Tibial nerve (tissue), 3 donors: ENCODE results near the gene TRAPPC13.

ENCODE experiments used
- POLR2A ChIP-seq, 2 donors: fragments of 450-650 bp; IDR thresholded peaks; one replicate each; pipeline ENCODE4 v1.6.1; 2017; ENCODE audit warnings: antibody characterized with exemption in 2 of 2, mild to moderate bottlenecking in 2 of 2, moderate library complexity in 2 of 2
- TF ChIP-seq, protein P1 (sequence below), 5 experiments: fragments of 200-600 bp in 3 of 5; fragments of 450-650 bp in 2 of 5; sonication (generic) in 3 of 5; IDR thresholded peaks; one replicate each; pipeline ENCODE4 v1.5.1; 2016 to 2019; ENCODE audit warnings: antibody characterized with exemption in 5 of 5, mild to moderate bottlenecking in 3 of 5, moderate library complexity in 2 of 5

- TF ChIP-seq, protein P1, sequence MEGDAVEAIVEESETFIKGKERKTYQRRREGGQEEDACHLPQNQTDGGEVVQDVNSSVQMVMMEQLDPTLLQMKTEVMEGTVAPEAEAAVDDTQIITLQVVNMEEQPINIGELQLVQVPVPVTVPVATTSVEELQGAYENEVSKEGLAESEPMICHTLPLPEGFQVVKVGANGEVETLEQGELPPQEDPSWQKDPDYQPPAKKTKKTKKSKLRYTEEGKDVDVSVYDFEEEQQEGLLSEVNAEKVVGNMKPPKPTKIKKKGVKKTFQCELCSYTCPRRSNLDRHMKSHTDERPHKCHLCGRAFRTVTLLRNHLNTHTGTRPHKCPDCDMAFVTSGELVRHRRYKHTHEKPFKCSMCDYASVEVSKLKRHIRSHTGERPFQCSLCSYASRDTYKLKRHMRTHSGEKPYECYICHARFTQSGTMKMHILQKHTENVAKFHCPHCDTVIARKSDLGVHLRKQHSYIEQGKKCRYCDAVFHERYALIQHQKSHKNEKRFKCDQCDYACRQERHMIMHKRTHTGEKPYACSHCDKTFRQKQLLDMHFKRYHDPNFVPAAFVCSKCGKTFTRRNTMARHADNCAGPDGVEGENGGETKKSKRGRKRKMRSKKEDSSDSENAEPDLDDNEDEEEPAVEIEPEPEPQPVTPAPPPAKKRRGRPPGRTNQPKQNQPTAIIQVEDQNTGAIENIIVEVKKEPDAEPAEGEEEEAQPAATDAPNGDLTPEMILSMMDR (IDR thresholded peaks at IDR 0.05): no peak
- TF ChIP-seq POLR2A (IDR thresholded peaks at IDR 0.05): peak in 1 of 2 donors; percentile 41
Observed at GRCh38 chr5:65624025-65624570, 729 bp upstream of the TRAPPC13 start, which contains the start of gene TRIM23.
